Measurements from ENCODE around the gene COL26A1.

- TF ChIP-seq POLR2A (IDR thresholded peaks at IDR 0.05; ENCODE audit: low read length): no peak
- no peak for TF ChIP-seq GATA1 (IDR thresholded peaks at IDR 0.05; ENCODE audit: low read depth, low read length)
Observed at GRCh38 chr7:101465576-101466196, 103.0 kb downstream of the COL26A1 start.
